ENCODE results near the gene RUFY3.

- TF ChIP-seq CTCF (conservative IDR thresholded peaks at IDR 0.05; ENCODE audit: low read depth, low read length) (no peak), EZH2 (IDR thresholded peaks at IDR 0.05; ENCODE audit: borderline replicate concordance, low read depth, low read length, poor library complexity, severe bottlenecking) (no peak)
Measured at GRCh38 chr4:70841951-70842350, 120.2 kb downstream of the RUFY3 start.

All from A673 (cell line).